A549 (cell line): ENCODE data around the gene CCDC43. TPM values are rescaled to one million over a fixed set of nuclear protein-coding genes. Genes with fewer than 3 reads are reported as not detected.
A peak's percentile ranks its signal among the peaks of the same experiment; 100 is the strongest.

Experiments
- ATAC-seq, 2 experiments: fragments of 200-7000 bp in 1 of 2; fragments of >200 bp in 1 of 2; cut with Nextera tagmentation in 1 of 2; cut with Tn5 transposase in 1 of 2; 3 replicates each; pipeline versions ENCODE4 v1.8.0 to v1.9.1; 2018 to 2020; ENCODE audit warnings: mild to moderate bottlenecking in 1 of 2, moderate library complexity in 1 of 2
- CTCF ChIA-PET: fragments of 300-600 bp; sonication (Branson Sonifier 250); formaldehyde crosslinking; extraction: SDS; loops from one replicate; lab custom pipeline; 2021; ENCODE audit warnings: antibody characterized with exemption, inconsistent platforms; lab: Yijun Ruan, JAX
- POLR2A ChIA-PET: fragments of 350-600 bp; formaldehyde crosslinking; extraction: SDS; loops from one replicate; lab custom pipeline; 2021; ENCODE audit warnings: antibody characterized with exemption, inconsistent platforms; lab: Yijun Ruan, JAX
- DNase-seq, 2 experiments: peaks; one replicate each; pipeline versions ENCODE4 v3.0.0 to v3.0.0-alpha.2; 2011 to 2016; ENCODE audit warnings: low read depth in 1 of 2, low spot score in 1 of 2
- FAIRE-seq: peaks from 2 replicates; lab custom pipeline; 2011; peaks lifted over from hg19 to GRCh38; lab: Jason Lieb, UNC
- H3K27ac ChIP-seq, 2 experiments: fragments of >200 bp; sonication (Bioruptor Twin); formaldehyde crosslinking; 3 replicates each; pipeline ENCODE4 v1.5.1; 2016 to 2017
- H3K4me1 ChIP-seq: fragments of >200 bp; sonication (Bioruptor Twin); formaldehyde crosslinking; 3 replicates; pipeline ENCODE4 v1.6.1; 2016
- H3K4me2 ChIP-seq: fragments of >200 bp; sonication (Bioruptor Twin); formaldehyde crosslinking; 3 replicates; pipeline ENCODE4 v1.6.1; 2016
- H3K4me3 ChIP-seq: fragments of >200 bp; sonication (Bioruptor Twin); formaldehyde crosslinking; 3 replicates; pipeline ENCODE4 v1.5.1; 2016
- H3K9me3 ChIP-seq: fragments of >200 bp; sonication (Bioruptor Twin); formaldehyde crosslinking; 3 replicates; pipeline ENCODE4 v1.6.1; 2016
- BHLHE40 ChIP-seq: IDR thresholded peaks from 2 replicates; pipeline ENCODE4 v1.6.1; 2012; ENCODE audit warnings: low read depth, low read length, inconsistent platforms
- CHD4 ChIP-seq: fragments of 200-600 bp; sonication (generic); IDR thresholded peaks from 2 replicates; pipeline ENCODE4 v1.6.1; 2016; ENCODE audit warnings: antibody characterized with exemption, mild to moderate bottlenecking, borderline replicate concordance
- EHF ChIP-seq: fragments of 250-450 bp; sonication (Bioruptor Pico); IDR thresholded peaks from 2 replicates; pipeline ENCODE4 v1.5.0; 2020; ENCODE audit warnings: mild to moderate bottlenecking
- EHMT2 ChIP-seq: fragments of 200-600 bp; sonication (generic); IDR thresholded peaks from 2 replicates; pipeline ENCODE4 v1.6.1; 2016; ENCODE audit warnings: antibody characterized with exemption, low read depth, mild to moderate bottlenecking, moderate library complexity
- EP300 ChIP-seq, 2 experiments: fragments of >200 bp; sonication (Bioruptor Twin); formaldehyde crosslinking; IDR thresholded peaks; 2 replicates in 1 of 2; 3 replicates in 1 of 2; pipeline ENCODE4 v1.6.1; 2016 to 2017
- ESRRA ChIP-seq: fragments of 150-350 bp; IDR thresholded peaks from 2 replicates; pipeline ENCODE4 v1.6.1; 2014; ENCODE audit warnings: mild to moderate bottlenecking, low read length, borderline replicate concordance
- FOSL2 ChIP-seq, 2 experiments: fragments of 450-650 bp in 1 of 2; fragments of >200 bp in 1 of 2; sonication (Bioruptor Twin) in 1 of 2; formaldehyde crosslinking; IDR thresholded peaks; 2 replicates each; pipeline versions ENCODE4 v1.5.0 to v1.6.1; 2016 to 2020; ENCODE audit warnings: mild to moderate bottlenecking in 1 of 2, moderate library complexity in 1 of 2
- FOXS1 ChIP-seq: fragments of 250-450 bp; sonication (Bioruptor Pico); IDR thresholded peaks from 2 replicates; pipeline ENCODE4 v1.5.0; 2020; ENCODE audit warnings: mild to moderate bottlenecking, moderate library complexity
- GATA3 ChIP-seq: IDR thresholded peaks from 2 replicates; pipeline ENCODE4 v1.6.1; 2012; ENCODE audit warnings: borderline replicate concordance
- HDAC2 ChIP-seq: fragments of 200-600 bp; sonication (generic); IDR thresholded peaks from 2 replicates; pipeline ENCODE4 v1.6.1; 2016
- HOXA7 ChIP-seq: fragments of 250-450 bp; sonication (Bioruptor Pico); IDR thresholded peaks from 2 replicates; pipeline ENCODE4 v1.5.0; 2020; ENCODE audit warnings: mild to moderate bottlenecking, moderate library complexity
- JUNB ChIP-seq: fragments of >200 bp; sonication (Bioruptor Twin); formaldehyde crosslinking; IDR thresholded peaks from 2 replicates; pipeline ENCODE4 v1.6.1; 2016
- MAFK ChIP-seq: fragments of 450-650 bp; IDR thresholded peaks from 2 replicates; pipeline ENCODE4 v1.6.1; 2014; ENCODE audit not compliant: partially characterized antibody
- NFE2L2 ChIP-seq: fragments of 150-350 bp; conservative IDR thresholded peaks from 2 replicates; pipeline ENCODE4 v1.6.1; 2014; ENCODE audit warnings: low read length
- NPAS2 ChIP-seq: fragments of 250-450 bp; sonication (Bioruptor Pico); IDR thresholded peaks from 2 replicates; pipeline ENCODE4 v1.8.0; 2022; ENCODE audit warnings: mild to moderate bottlenecking, moderate library complexity, borderline replicate concordance
- PHF8 ChIP-seq: fragments of 200-600 bp; sonication (generic); IDR thresholded peaks from 2 replicates; pipeline ENCODE4 v1.6.1; 2016; ENCODE audit warnings: low read depth, mild to moderate bottlenecking, antibody characterized with exemption, moderate library complexity, borderline replicate concordance
- POLR2A ChIP-seq: IDR thresholded peaks from 2 replicates; pipeline ENCODE4 v1.6.1; 2012; ENCODE audit warnings: mild to moderate bottlenecking, low read length
- POLR2AphosphoS2 ChIP-seq: conservative IDR thresholded peaks from 2 replicates; pipeline ENCODE4 v1.6.1; 2012; ENCODE audit warnings: low read length, improper control_type of control experiment, inconsistent platforms
- RCOR1 ChIP-seq: fragments of 150-350 bp; IDR thresholded peaks from 2 replicates; pipeline ENCODE4 v1.6.1; 2014; ENCODE audit warnings: antibody characterized with exemption, low read length, low read depth
- RFX5 ChIP-seq: fragments of 450-650 bp; IDR thresholded peaks from 2 replicates; pipeline ENCODE4 v1.7.1; 2014; ENCODE audit warnings: antibody characterized with exemption, mild to moderate bottlenecking, moderate library complexity
- RNF2 ChIP-seq: fragments of 200-600 bp; sonication (generic); IDR thresholded peaks from 2 replicates; pipeline ENCODE4 v1.6.1; 2016; ENCODE audit warnings: low read depth, mild to moderate bottlenecking, antibody characterized with exemption, moderate library complexity, borderline replicate concordance
- TFCP2L1 ChIP-seq: fragments of 250-450 bp; sonication (Bioruptor Pico); IDR thresholded peaks from 2 replicates; pipeline ENCODE4 v1.5.0; 2021; ENCODE audit warnings: mild to moderate bottlenecking
- TP53 ChIP-seq: fragments of 250-450 bp; sonication (Bioruptor Pico); IDR thresholded peaks from 2 replicates; pipeline ENCODE4 v1.5.0; 2021; ENCODE audit warnings: mild to moderate bottlenecking, moderate library complexity
- ZC3H11A ChIP-seq: fragments of 450-650 bp; IDR thresholded peaks from 2 replicates; pipeline ENCODE4 v1.6.1; 2014; ENCODE audit warnings: antibody characterized with exemption, mild to moderate bottlenecking
- ZSCAN20 ChIP-seq: fragments of 250-450 bp; sonication (Bioruptor Pico); IDR thresholded peaks from 2 replicates; pipeline ENCODE4 v1.8.0; 2022; ENCODE audit warnings: mild to moderate bottlenecking, moderate library complexity
- WGBS: methylation state at CpG from one replicate; pipeline ENCODE4 v1.1.6; 2017; ENCODE audit errors: missing lambda C conversion rate; 5-methylcytosine and 5-hydroxymethylcytosine counted together
- polyA plus RNA-seq, 4 experiments: library from polyadenylated mRNA; depleted of rRNA in 3 of 4; stranded (reverse); fragments of >200 nt; fragmentation: RNase III in 1 of 4; extraction: RNeasy Plus Mini Kit Qiagen cat#74134 plus additional on column Dnase treatment in 1 of 4; gene quantifications; 2 replicates in 3 of 4; 3 replicates in 1 of 4; pipeline ENCODE4 v1.2.3, GENCODE V29; 2011 to 2017
- TF ChIP-seq, protein P1 (sequence below): fragments of >200 bp; sonication (Bioruptor Twin); formaldehyde crosslinking; IDR thresholded peaks from 3 replicates; pipeline ENCODE4 v1.6.1; 2016
- TF ChIP-seq, protein P2 (sequence below): fragments of 250-450 bp; sonication (Bioruptor Pico); IDR thresholded peaks from 2 replicates; pipeline ENCODE4 v1.5.0; 2020; ENCODE audit warnings: low read depth, mild to moderate bottlenecking, moderate library complexity
- TF ChIP-seq, protein P3 (sequence below): IDR thresholded peaks from 2 replicates; pipeline ENCODE4 v1.6.1; 2012
- TF ChIP-seq, protein P4 (sequence below): fragments of 150-350 bp; IDR thresholded peaks from 2 replicates; pipeline ENCODE4 v1.6.1; 2014; ENCODE audit warnings: low read depth, mild to moderate bottlenecking, low read length
- TF ChIP-seq, protein P5 (sequence below): fragments of >200 bp; sonication (Bioruptor Twin); formaldehyde crosslinking; IDR thresholded peaks from 3 replicates; pipeline ENCODE4 v1.5.1; 2016

The CCDC43 gene
- polyA plus RNA-seq, 2 of the 4 experiments (the other 2 are of a cell fraction) = 34.3 to 37.3 TPM

DNA sequence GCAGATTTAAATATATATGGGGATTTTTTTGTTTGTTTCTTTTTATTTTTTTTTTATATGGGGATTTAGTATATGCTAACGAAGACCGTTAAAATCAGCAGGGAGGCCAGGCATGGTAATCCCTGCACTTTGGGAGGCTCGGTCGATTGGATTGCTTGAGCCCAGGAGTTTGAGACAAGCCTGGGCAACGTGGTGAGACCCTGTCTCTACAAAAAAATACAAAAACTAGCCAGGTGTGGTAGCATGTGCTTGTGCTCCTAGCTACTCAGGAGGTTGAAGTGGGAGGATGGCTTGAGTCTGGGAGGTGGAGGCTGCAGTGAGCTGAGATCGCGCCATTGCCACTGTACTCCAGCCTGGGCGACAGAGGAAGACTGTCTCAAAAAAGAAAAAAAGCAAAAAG lies 55.6 kb downstream of the CCDC43 start (continued):
- TF ChIP-seq RNF2 (no peak), ZC3H11A (no peak), EP300 (IDR thresholded peaks at IDR 0.05) (no peak), FOSL2 (IDR thresholded peaks at IDR 0.05) (no peak), FOSL2 (CRISPR knock-in tag; IDR thresholded peaks at IDR 0.05) (no peak)
- TF ChIP-seq, all 56 proteins: peak for 0

DNA sequence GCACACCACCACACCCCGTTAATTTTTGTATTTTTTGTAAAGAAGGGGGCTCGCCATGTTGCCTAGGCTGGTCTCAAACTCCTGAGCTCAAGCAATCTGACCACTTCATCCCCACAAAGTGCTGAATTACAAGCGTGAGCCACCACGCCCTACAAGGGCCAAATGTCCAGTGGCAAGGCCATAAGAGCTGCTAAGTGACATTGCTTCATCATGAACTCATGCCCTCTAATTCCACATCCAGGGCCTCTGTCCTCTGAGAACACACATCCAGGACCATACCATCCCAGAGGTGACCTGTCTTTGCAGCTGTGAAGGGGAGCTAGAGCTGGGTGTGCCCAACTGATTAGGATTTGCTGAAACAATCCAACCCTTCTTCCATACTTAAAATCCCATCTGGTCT lies 58.9 kb downstream of the CCDC43 start:
- H3K4me3 ChIP-seq = no peak overlapping the region
- no peak for FAIRE-seq
- no peak for DNase-seq
- H3K4me2 ChIP-seq = no peak overlapping the region
- no peaks in the 10 kb centered on the region for H3K9me3 ChIP-seq
- ChIA-PET POLR2A (interaction anchor here (1.2 kb wide), 1 partner anchor 74 kb away, joined by 3 read pairs; the partner anchor contains the start of gene FZD2), CTCF (interaction anchor here (0.5 to 15.2 kb wide), 6 partner anchors 15 to 268 kb away, joined by 3 to 324 read pairs (median 4); no protein-coding TSS in a partner anchor)
- no peak for ATAC-seq
- H3K27ac ChIP-seq = 0 out of 6 replicates have a peak overlapping the region, but pooled peaks of 1 of the 2 experiments have one; percentile 3
- 93% methylated on average over 4 of the region's 4 CpGs for WGBS
- no peak for TF ChIP-seq NPAS2 (CRISPR knock-in tag)
- TF ChIP-seq HOXA7 (CRISPR knock-in tag) = no peak
- TF ChIP-seq, protein P1, sequence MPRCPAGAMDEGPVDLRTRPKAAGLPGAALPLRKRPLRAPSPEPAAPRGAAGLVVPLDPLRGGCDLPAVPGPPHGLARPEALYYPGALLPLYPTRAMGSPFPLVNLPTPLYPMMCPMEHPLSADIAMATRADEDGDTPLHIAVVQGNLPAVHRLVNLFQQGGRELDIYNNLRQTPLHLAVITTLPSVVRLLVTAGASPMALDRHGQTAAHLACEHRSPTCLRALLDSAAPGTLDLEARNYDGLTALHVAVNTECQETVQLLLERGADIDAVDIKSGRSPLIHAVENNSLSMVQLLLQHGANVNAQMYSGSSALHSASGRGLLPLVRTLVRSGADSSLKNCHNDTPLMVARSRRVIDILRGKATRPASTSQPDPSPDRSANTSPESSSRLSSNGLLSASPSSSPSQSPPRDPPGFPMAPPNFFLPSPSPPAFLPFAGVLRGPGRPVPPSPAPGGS = no peak
- no peak for TF ChIP-seq ESRRA
- TF ChIP-seq, protein P2, sequence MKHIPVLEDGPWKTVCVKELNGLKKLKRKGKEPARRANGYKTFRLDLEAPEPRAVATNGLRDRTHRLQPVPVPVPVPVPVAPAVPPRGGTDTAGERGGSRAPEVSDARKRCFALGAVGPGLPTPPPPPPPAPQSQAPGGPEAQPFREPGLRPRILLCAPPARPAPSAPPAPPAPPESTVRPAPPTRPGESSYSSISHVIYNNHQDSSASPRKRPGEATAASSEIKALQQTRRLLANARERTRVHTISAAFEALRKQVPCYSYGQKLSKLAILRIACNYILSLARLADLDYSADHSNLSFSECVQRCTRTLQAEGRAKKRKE = no peak
- TF ChIP-seq, protein P3, sequence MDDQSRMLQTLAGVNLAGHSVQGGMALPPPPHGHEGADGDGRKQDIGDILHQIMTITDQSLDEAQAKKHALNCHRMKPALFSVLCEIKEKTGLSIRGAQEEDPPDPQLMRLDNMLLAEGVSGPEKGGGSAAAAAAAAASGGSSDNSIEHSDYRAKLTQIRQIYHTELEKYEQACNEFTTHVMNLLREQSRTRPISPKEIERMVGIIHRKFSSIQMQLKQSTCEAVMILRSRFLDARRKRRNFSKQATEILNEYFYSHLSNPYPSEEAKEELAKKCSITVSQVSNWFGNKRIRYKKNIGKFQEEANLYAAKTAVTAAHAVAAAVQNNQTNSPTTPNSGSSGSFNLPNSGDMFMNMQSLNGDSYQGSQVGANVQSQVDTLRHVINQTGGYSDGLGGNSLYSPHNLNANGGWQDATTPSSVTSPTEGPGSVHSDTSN = no peak
- TF ChIP-seq HDAC2 = no peak
- TF ChIP-seq RFX5 = no peak
- TF ChIP-seq GATA3 = no peak
- no peak for TF ChIP-seq FOXS1 (CRISPR knock-in tag)
- TF ChIP-seq BHLHE40 = no peak
- TF ChIP-seq EHF (CRISPR knock-in tag) = no peak
- TF ChIP-seq, protein P4, sequence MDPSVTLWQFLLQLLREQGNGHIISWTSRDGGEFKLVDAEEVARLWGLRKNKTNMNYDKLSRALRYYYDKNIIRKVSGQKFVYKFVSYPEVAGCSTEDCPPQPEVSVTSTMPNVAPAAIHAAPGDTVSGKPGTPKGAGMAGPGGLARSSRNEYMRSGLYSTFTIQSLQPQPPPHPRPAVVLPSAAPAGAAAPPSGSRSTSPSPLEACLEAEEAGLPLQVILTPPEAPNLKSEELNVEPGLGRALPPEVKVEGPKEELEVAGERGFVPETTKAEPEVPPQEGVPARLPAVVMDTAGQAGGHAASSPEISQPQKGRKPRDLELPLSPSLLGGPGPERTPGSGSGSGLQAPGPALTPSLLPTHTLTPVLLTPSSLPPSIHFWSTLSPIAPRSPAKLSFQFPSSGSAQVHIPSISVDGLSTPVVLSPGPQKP = no peak
- TF ChIP-seq POLR2A = no peak
- TF ChIP-seq, all 56 proteins: peak for 0
- peaks cover 10% of the 10 kb centered on the region; the same call in 2 of the 3 replicates for H3K4me1 ChIP-seq

DNA sequence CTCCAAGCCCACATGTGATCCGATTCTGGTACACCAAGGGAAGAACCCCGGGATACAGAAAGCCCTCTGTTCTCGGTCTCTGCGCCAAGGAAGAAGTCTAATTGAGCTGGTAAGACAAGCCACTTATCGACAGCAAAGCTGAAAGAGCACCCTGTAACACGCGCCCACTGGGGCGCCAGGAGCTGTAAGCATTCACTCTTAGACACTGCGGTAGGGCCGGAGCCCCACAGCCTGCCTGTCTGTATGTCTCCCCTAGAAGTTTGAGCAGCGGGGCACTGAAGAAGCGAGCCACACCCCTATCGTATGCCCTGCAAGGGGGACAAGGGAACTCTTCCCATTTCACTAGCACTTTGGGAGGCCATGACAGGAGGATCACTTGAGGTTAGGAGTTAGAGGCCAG lies 60.3 kb downstream of the CCDC43 start:
- WGBS = 92% methylated on average over 13 of the region's 13 CpGs
- ChIA-PET POLR2A (no interaction called here), CTCF (interaction anchor here (0.9 to 15.2 kb wide), 6 partner anchors 10 to 106 kb away, joined by 3 to 324 read pairs (median 4); no protein-coding TSS in a partner anchor)
- no peaks in the 10 kb centered on the region; the same call in 1 of the 3 replicates for H3K4me1 ChIP-seq
- FAIRE-seq = no peak
- H3K4me2 ChIP-seq = no peak overlapping the region
- H3K9me3 ChIP-seq = no peaks in the 10 kb centered on the region
- peak overlapping the region in 1 of 2 experiments; percentile 52; a peak in 2 of 6 replicates for H3K27ac ChIP-seq
- H3K4me3 ChIP-seq = no peak overlapping the region
- no peak for DNase-seq
- no peak for ATAC-seq
- TF ChIP-seq, protein P3 = no peak
- TF ChIP-seq ZSCAN20 (no peak), TP53 (no peak), EHMT2 (no peak), TFCP2L1 (CRISPR knock-in tag) (no peak), RCOR1 (no peak), ESRRA (no peak), MAFK (no peak), RNF2 (no peak), CHD4 (no peak), HDAC2 (no peak), POLR2AphosphoS2 (no peak), PHF8 (no peak), FOXS1 (CRISPR knock-in tag) (no peak), JUNB (no peak), NFE2L2 (no peak)
- TF ChIP-seq, protein P5, sequence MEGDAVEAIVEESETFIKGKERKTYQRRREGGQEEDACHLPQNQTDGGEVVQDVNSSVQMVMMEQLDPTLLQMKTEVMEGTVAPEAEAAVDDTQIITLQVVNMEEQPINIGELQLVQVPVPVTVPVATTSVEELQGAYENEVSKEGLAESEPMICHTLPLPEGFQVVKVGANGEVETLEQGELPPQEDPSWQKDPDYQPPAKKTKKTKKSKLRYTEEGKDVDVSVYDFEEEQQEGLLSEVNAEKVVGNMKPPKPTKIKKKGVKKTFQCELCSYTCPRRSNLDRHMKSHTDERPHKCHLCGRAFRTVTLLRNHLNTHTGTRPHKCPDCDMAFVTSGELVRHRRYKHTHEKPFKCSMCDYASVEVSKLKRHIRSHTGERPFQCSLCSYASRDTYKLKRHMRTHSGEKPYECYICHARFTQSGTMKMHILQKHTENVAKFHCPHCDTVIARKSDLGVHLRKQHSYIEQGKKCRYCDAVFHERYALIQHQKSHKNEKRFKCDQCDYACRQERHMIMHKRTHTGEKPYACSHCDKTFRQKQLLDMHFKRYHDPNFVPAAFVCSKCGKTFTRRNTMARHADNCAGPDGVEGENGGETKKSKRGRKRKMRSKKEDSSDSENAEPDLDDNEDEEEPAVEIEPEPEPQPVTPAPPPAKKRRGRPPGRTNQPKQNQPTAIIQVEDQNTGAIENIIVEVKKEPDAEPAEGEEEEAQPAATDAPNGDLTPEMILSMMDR = no peak
